GM21367 (cell line): Measurements from ENCODE around the gene HELZ2.

Source experiments
- ATAC-seq: cut with Tn5 transposase; IDR thresholded peaks from one replicate; pipeline ENCODE4 v1.9.1; 2021; ENCODE audit not compliant: unreplicated experiment

Gene HELZ2

DNA sequence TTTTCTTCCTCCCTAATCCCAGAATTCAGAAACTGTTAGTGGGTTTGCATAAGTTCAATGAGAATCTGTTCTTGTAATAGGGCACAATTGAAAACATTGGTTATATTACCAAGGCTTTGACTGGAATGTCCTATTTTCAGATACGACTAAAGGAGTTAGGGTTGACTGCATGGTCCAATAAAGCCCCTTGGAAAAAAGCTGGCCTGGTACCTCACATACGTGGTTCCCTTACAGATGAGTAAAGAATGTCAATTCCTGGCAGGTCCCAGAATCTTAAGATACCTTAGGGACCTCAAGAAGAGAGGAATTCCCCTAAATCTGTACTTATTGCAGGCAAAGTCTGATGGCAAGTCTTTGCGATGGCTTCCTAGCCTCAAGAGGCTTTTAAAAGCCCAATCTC lies 48.9 kb downstream of the HELZ2 start:
- no peak for ATAC-seq
